H1 (cell line): Measurements from ENCODE around the gene PGGHG. TPM values are rescaled to one million over a fixed set of nuclear protein-coding genes. Genes with fewer than 3 reads are reported as not detected.

ENCODE experiments used
- CTCF ChIA-PET: fragments of 300-600 bp; sonication (Branson Sonifier 250); formaldehyde crosslinking; loops from one replicate; lab custom pipeline; 2021; ENCODE audit not compliant: partially characterized antibody; lab: Charles Lee
- POLR2A ChIA-PET: fragments of 300-600 bp; sonication (Branson Sonifier 250); formaldehyde crosslinking; loops from one replicate; lab custom pipeline; 2021; ENCODE audit warnings: inconsistent platforms; ENCODE audit not compliant: partially characterized antibody; lab: Charles Lee
- DNase-seq, 2 experiments: peaks; one replicate each; pipeline versions ENCODE4 v3.0.0 to v3.0.0-alpha.2; 2010 to 2022; ENCODE audit warnings: low spot score in 2 of 2, low read depth in 1 of 2, mixed read lengths in 1 of 2
- FAIRE-seq: peaks from 2 replicates; lab custom pipeline; 2011; peaks lifted over from hg19 to GRCh38; lab: Jason Lieb, UNC
- H2AFZ ChIP-seq: 2 replicates; pipeline ENCODE4 v1.8.1; 2012; ENCODE audit warnings: low read length, inconsistent platforms
- H2AK5ac ChIP-seq: 2 replicates; pipeline ENCODE4 v1.6.1; 2013; ENCODE audit warnings: low read depth, low read length
- H2BK120ac ChIP-seq: replicated peaks from 2 replicates; pipeline ENCODE3; 2013; ENCODE audit warnings: low read depth, low read length, inconsistent platforms
- H2BK12ac ChIP-seq: 2 replicates; pipeline ENCODE4 v1.6.1; 2013; ENCODE audit warnings: low read depth, low read length
- H2BK15ac ChIP-seq: 2 replicates; pipeline ENCODE4 v1.6.1; 2013; ENCODE audit warnings: low read length
- H2BK20ac ChIP-seq: 2 replicates; pipeline ENCODE4 v1.6.1; 2013; ENCODE audit warnings: low read length
- H2BK5ac ChIP-seq: 2 replicates; pipeline ENCODE4 v1.6.1; 2013; ENCODE audit warnings: low read depth, low read length
- H3K14ac ChIP-seq: 2 replicates; pipeline ENCODE4 v1.6.1; 2013; ENCODE audit warnings: inconsistent platforms; ENCODE audit not compliant: insufficient read length
- H3K18ac ChIP-seq: 2 replicates; pipeline ENCODE4 v1.6.1; 2013; ENCODE audit warnings: low read length; ENCODE audit errors: extremely low read depth
- H3K23ac ChIP-seq: 2 replicates; pipeline ENCODE4 v1.6.1; 2013; ENCODE audit warnings: inconsistent platforms; ENCODE audit not compliant: insufficient read length
- H3K23me2 ChIP-seq: 2 replicates; pipeline ENCODE4 v1.6.1; 2013; ENCODE audit warnings: low read depth, low read length
- H3K27ac ChIP-seq: 2 replicates; pipeline ENCODE4 v1.6.1; 2011; ENCODE audit warnings: low read depth, low read length, inconsistent platforms
- H3K27me3 ChIP-seq, 4 experiments: replicated peaks in 1 of 4; 1 replicate in 1 of 4; 2 replicates in 3 of 4; pipeline versions ENCODE4 v1.6.1 to v1.8.1; 2011 to 2013; ENCODE audit warnings: low read length in 3 of 4, mild to moderate bottlenecking in 3 of 4, inconsistent platforms in 2 of 4, mixed read lengths in 2 of 4, moderate library complexity in 1 of 4; ENCODE audit not compliant: control insufficient read depth in 3 of 4, insufficient read depth in 3 of 4; ENCODE audit errors: extremely low read depth in 1 of 4
- H3K36me3 ChIP-seq, 4 experiments: 2 replicates each; pipeline versions ENCODE4 v1.6.1 to v1.8.1; 2011 to 2013; ENCODE audit warnings: mild to moderate bottlenecking in 4 of 4, low read length in 3 of 4, moderate library complexity in 2 of 4, control low read depth in 1 of 4, inconsistent platforms in 1 of 4; ENCODE audit not compliant: insufficient read depth in 4 of 4, control insufficient read depth in 2 of 4
- H3K4ac ChIP-seq: replicated peaks from 2 replicates; pipeline ENCODE3; 2013; ENCODE audit warnings: low read length, low read depth, mixed read lengths, inconsistent platforms; ENCODE audit not compliant: insufficient read length
- H3K4me1 ChIP-seq, 4 experiments: replicated peaks in 1 of 4; 1 replicate in 1 of 4; 2 replicates in 3 of 4; pipeline versions ENCODE4 v1.6.1 to v1.8.1; 2011 to 2013; ENCODE audit warnings: low read length in 3 of 4, inconsistent platforms in 2 of 4, mixed read lengths in 1 of 4; ENCODE audit not compliant: insufficient read depth in 4 of 4, control insufficient read depth in 3 of 4
- H3K4me2 ChIP-seq, 2 experiments: 2 replicates each; pipeline versions ENCODE4 v1.6.1 to v1.8.1; 2011 to 2013; ENCODE audit warnings: low read depth in 2 of 2, low read length in 2 of 2, control low read depth in 1 of 2, inconsistent platforms in 1 of 2, mild to moderate bottlenecking in 1 of 2; ENCODE audit not compliant: insufficient read depth in 1 of 2
- H3K4me3 ChIP-seq, 4 experiments: fragments of 200-600, 300-600 bp in 1 of 4; sonication (generic), shearing (Covaris generic), sonication (Bioruptor Twin) in 1 of 4; 2 replicates each; pipeline versions ENCODE4 v1.5.1 to v1.8.1; 2011 to 2016; ENCODE audit warnings: low read length in 4 of 4, low read depth in 3 of 4, control low read depth in 2 of 4, inconsistent platforms in 2 of 4, mild to moderate bottlenecking in 2 of 4, mixed read lengths in 1 of 4, moderate library complexity in 1 of 4; ENCODE audit not compliant: insufficient read depth in 2 of 4; ENCODE audit errors: extremely low read depth in 1 of 4
- H3K56ac ChIP-seq: replicated peaks from 2 replicates; pipeline ENCODE3; 2013; ENCODE audit warnings: low read depth, mild to moderate bottlenecking, mixed read lengths, low read length, inconsistent platforms; ENCODE audit not compliant: insufficient read length
- H3K79me1 ChIP-seq: 2 replicates; pipeline ENCODE4 v1.6.1; 2013; ENCODE audit warnings: low read depth, low read length, control low read depth
- H3K79me2 ChIP-seq, 2 experiments: 2 replicates each; pipeline versions ENCODE4 v1.6.1 to v1.8.1; 2012 to 2013; ENCODE audit warnings: low read length in 2 of 2, mild to moderate bottlenecking in 2 of 2, inconsistent platforms in 1 of 2; ENCODE audit not compliant: insufficient read depth in 2 of 2, control insufficient read depth in 1 of 2
- H3K9ac ChIP-seq, 4 experiments: replicated peaks in 1 of 4; 1 replicate in 1 of 4; 2 replicates in 3 of 4; pipeline versions ENCODE4 v1.6.1 to v1.8.1; 2011 to 2013; ENCODE audit warnings: low read depth in 3 of 4, low read length in 3 of 4, control low read depth in 2 of 4, mild to moderate bottlenecking in 2 of 4, moderate library complexity in 2 of 4, inconsistent platforms in 1 of 4; ENCODE audit errors: extremely low read depth in 1 of 4
- H3K9me3 ChIP-seq, 2 experiments: 2 replicates each; pipeline versions ENCODE4 v1.6.1 to v1.8.1; 2012 to 2013; ENCODE audit warnings: mild to moderate bottlenecking in 2 of 2, moderate library complexity in 2 of 2, control low read depth in 1 of 2, inconsistent platforms in 1 of 2, low read depth in 1 of 2, low read length in 1 of 2, mixed read lengths in 1 of 2; ENCODE audit not compliant: insufficient read depth in 2 of 2
- H4K20me1 ChIP-seq, 2 experiments: replicated peaks in 1 of 2; 2 replicates each; pipeline versions ENCODE3 to v1.8.1; 2011 to 2013; ENCODE audit warnings: inconsistent platforms in 2 of 2, low read length in 2 of 2, mild to moderate bottlenecking in 1 of 2; ENCODE audit not compliant: insufficient read depth in 2 of 2, control insufficient read depth in 1 of 2
- H4K5ac ChIP-seq: 2 replicates; pipeline ENCODE4 v1.6.1; 2013; ENCODE audit warnings: low read length, low read depth, mixed read lengths, inconsistent platforms; ENCODE audit not compliant: insufficient read length
- H4K8ac ChIP-seq: 2 replicates; pipeline ENCODE4 v1.8.0; 2013; ENCODE audit warnings: mild to moderate bottlenecking, moderate library complexity, low read length, inconsistent platforms; ENCODE audit not compliant: insufficient read depth; ENCODE audit errors: extremely low read depth
- H4K91ac ChIP-seq: replicated peaks from 2 replicates; pipeline ENCODE3; 2013; ENCODE audit warnings: low read length, mixed read lengths, inconsistent platforms; ENCODE audit not compliant: insufficient read length
- CBX5 ChIP-seq: fragments of 300-800, 300-1000 bp; sonication (generic); IDR thresholded peaks from 2 replicates; pipeline ENCODE4 v1.7.1; 2016; ENCODE audit warnings: antibody characterized with exemption, low read length, low read depth
- POU5F1 ChIP-seq: IDR thresholded peaks from 2 replicates; pipeline ENCODE4 v1.6.1; 2011; ENCODE audit warnings: low read depth, mild to moderate bottlenecking, low read length, moderate library complexity
- USF2 ChIP-seq: IDR thresholded peaks from 2 replicates; pipeline ENCODE4 v1.6.1; 2011; ENCODE audit warnings: low read length, improper control_type of control experiment
- WGBS, 2 experiments: shearing (Covaris generic) in 1 of 2; methylation state at CpG; one replicate each; pipeline versions ENCODE4 v1.1.6 to v1.1.7; 2013 to 2015; ENCODE audit warnings: low lambda C conversion rate in 2 of 2, mixed read lengths in 2 of 2, inconsistent platforms in 1 of 2, low coverage in 1 of 2, missing lambda C conversion rate in 1 of 2; ENCODE audit not compliant: insufficient replicate concordance in 2 of 2, insufficient coverage in 1 of 2, insufficient read length in 1 of 2; ENCODE audit errors: extremely low coverage in 1 of 2, missing lambda C conversion rate in 1 of 2; 5-methylcytosine and 5-hydroxymethylcytosine counted together
- polyA plus RNA-seq, 7 experiments: library from polyadenylated mRNA; depleted of rRNA in 3 of 7; stranded (reverse) in 5 of 7; unstranded in 2 of 7; fragments of >200 nt in 5 of 7; fragments of 200-250 nt in 2 of 7; gene quantifications; 1 replicate in 5 of 7; 2 replicates in 1 of 7; 4 replicates in 1 of 7; pipeline versions ENCODE4 v1.2.1 to v1.2.3, GENCODE V29; 2011 to 2013; ENCODE audit warnings: missing spikeins in 2 of 7, mixed read lengths in 2 of 7
- total RNA-seq: library from RNA; stranded (reverse); fragmentation: NEBNext Ultra II Directional; extraction: Animal tissue kit (Norgen Biotek cat#: 25700); gene quantifications from 2 replicates; pipeline ENCODE4 v1.2.1, GENCODE V29; 2021

PGGHG gene
- total and polyA plus RNA-seq, 2 of the 8 experiments (the other 6 are each of a cell fraction or from before 2014, with no cell fraction given), result 34.8 to 60.7 TPM

GRCh38 chr11:340539-341512 lies 51.9 kb downstream of the PGGHG start:
- H3K4me1 ChIP-seq, result peaks cover 4 to 21% (median 17%) of the 10 kb centered on the region in 4 experiments
- H2BK12ac ChIP-seq, result peak overlapping the region; percentile 82; the same call in 1 of the 2 replicates
- peak overlapping the region; percentile 88; the same call in 1 of the 2 replicates for H3K18ac ChIP-seq
- no peak overlapping the region for H3K14ac ChIP-seq
- H3K4me3 ChIP-seq, result peak overlapping the region in 1 of 4 experiments; percentile 41; a peak in 2 of 8 replicates
- peak overlapping the region; percentile 98 for H4K5ac ChIP-seq
- H3K79me2 ChIP-seq, result no peaks in the 10 kb centered on the region
- 35% methylated on average over 4 of the region's 5 CpGs; no CpG with 5 or more reads in 1 of the 2 experiments for WGBS, 2 experiments
- H3K9ac ChIP-seq, result no peak overlapping the region
- no peak overlapping the region for H4K8ac ChIP-seq
- DNase-seq (no peak), FAIRE-seq (peak; percentile 28)
- H3K56ac ChIP-seq, result peak overlapping the region; percentile 59
- peak overlapping the region; percentile 32 to 62; a peak in 3 of 4 replicates for H3K4me2 ChIP-seq
- no peaks in the 10 kb centered on the region for H3K79me1 ChIP-seq
- no peak overlapping the region for H2BK15ac ChIP-seq
- H4K20me1 ChIP-seq, result no peaks in the 10 kb centered on the region
- H4K91ac ChIP-seq, result peak overlapping the region; percentile 74
- H2BK20ac ChIP-seq, result no peak overlapping the region
- H2AFZ ChIP-seq, result no peak overlapping the region
- peak overlapping the region; percentile 73; the same call in 1 of the 2 replicates for H2BK5ac ChIP-seq
- H3K23me2 ChIP-seq, result no peaks in the 10 kb centered on the region
- peak overlapping the region; percentile 90 for H2BK120ac ChIP-seq
- no peaks in the 10 kb centered on the region for H3K36me3 ChIP-seq
- H3K27ac ChIP-seq, result 0 out of 2 replicates have a peak overlapping the region, but pooled peaks have one; percentile 32
- no peaks in the 10 kb centered on the region for H3K9me3 ChIP-seq
- no peaks in the 10 kb centered on the region for H3K27me3 ChIP-seq
- POLR2A ChIA-PET, result interaction anchor here (0.6 to 2.8 kb wide), 21 partner anchors 8 to 134 kb away, joined by 3 to 24 read pairs (median 4); partner anchors contain the start of genes BET1L and RIC8A
- CTCF ChIA-PET, result interaction anchor here (0.6 to 5.6 kb wide), 8 partner anchors 12 to 91 kb away, joined by 3 to 22 read pairs (median 5); no protein-coding TSS in a partner anchor
- H3K23ac ChIP-seq, result no peak overlapping the region
- no peak overlapping the region for H3K4ac ChIP-seq
- H2AK5ac ChIP-seq, result 0 out of 2 replicates have a peak overlapping the region, but pooled peaks have one; percentile 55
- TF ChIP-seq CBX5 (no peak), USF2 (no peak), POU5F1 (peak; percentile 94; the same call in 1 of the 2 replicates)
